Ureter (tissue), 1 donor: ENCODE measurements around the gene EEFSEC. TPM values are rescaled to one million over a fixed set of nuclear protein-coding genes. Genes with fewer than 3 reads are reported as not detected.

Experiments
- DNase-seq: peaks from one replicate; pipeline ENCODE4 v3.0.0-alpha.2; 2020; ENCODE audit warnings: low spot score
- total RNA-seq: library from RNA; stranded (reverse); gene quantifications from one replicate; pipeline ENCODE4 v1.2.4, GENCODE V29; 2023
- donor health status: DM: yes; HTN: yes; CAD: no.

The EEFSEC gene
- total RNA-seq, 1 donor from 2014 or later, result 20.0 TPM

GRCh38 chr3:128409624-128410581, 256.6 kb downstream of the EEFSEC start:
- DNase-seq, result no peak

GRCh38 chr3:128410669-128411573, 257.6 kb downstream of the EEFSEC start:
- no peak for DNase-seq

GRCh38 chr3:128411574-128412064, 258.3 kb downstream of the EEFSEC start:
- DNase-seq, result no peak

DNA sequence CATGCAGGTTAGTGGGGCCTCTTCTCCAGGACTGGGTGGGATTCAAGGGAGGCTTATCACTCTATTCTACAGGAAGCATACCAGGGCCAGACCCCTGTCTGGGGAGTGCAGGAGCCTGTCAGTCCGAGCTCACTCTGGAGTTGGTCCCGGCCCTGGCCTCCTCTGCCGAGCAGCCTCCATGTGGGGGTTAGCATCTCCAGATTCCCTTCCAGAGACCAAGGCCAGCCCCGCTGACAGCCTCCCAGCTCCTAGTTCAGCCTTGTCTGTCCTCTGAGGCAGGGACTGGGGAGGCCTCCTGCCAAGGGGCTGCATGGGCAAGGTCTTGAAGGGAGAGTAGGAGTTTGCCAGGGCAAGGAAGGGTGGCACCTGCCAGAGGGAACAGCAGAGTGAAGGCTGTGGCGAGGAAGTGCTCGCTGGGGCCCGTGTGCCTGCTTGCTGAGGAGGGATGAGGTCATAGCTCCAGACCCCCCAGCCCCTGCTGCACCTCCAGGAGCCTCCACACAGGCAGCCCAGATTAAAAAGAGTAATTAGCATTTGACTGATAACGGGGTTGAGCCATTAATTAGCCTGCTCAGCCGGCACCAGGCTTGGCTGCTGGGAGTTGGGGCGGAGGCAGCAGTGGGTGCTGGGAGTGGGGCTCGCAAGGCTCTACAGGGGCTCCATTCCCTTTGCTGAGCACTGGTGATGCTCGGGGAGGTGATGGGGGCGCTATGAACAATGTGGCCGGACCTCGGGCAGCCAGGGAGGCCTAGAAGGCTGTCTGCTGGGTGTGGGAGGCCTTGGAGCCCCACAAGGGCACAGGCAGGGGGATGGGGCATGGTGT, 259.1 kb downstream of the EEFSEC start:
- no peak for DNase-seq

DNA sequence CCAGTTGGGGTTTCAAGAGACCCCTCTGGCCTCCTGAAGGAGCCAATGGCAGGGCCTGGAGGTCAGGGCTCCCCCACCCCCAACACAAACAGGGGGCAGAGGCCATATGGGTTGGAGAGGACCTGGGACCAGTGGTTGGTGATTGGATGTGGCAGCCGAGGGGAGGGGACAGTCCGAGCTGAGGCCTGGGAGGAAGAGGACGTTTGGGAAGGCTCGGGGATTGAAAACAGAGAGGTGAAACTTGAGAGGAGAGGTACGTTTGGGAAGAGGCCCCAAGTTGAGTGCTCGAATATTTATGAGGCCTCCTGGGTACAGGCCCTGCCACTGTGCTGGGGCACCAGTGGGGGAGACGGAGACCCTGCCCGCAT, 259.7 kb downstream of the EEFSEC start:
- no peak for DNase-seq

GRCh38 chr3:128413413-128414205, 260.3 kb downstream of the EEFSEC start:
- no peak for DNase-seq

GRCh38 chr3:128415200-128415772, 262.0 kb downstream of the EEFSEC start:
- no peak for DNase-seq

DNA sequence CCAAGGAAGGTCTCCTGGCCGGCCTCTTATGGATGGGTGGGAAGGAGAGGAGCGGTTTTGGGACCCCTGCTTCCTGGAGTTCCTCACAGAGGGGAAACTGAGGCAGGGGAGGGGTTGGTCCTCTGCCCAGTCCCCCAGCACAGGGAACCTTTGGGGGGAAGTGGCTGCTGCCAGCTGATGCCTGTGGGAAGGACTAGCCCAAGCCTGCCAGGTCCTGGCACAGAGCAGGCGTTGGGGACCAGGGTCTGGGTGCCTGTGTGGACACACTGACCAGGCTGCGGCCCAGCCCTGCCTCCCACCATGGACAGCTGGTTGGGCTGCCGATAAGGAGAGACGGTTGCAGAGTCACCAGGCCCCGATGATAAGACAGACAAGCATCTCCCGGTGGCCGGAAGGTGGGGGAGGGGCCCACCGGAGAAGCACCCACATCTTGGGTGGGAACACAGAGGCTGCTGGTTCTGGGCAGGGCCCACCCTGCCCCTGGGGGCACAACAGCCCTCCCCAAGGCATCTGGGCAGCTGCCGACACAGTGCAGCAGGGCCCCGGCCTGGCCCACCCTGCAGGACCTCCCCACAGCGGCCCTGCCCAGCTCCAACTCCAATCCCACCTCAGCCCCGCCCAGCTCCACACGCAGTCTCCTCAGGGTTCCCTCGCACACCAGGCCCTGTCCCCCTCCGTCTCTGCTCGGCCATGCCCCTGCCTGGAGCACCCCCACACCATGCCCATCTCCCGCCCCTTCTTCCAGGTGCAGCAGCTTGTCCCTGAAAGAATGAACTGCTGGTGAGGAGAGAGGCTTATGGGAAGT, 262.7 kb downstream of the EEFSEC start:
- DNase-seq, result no peak

- DNase-seq, result peak; percentile 73
Observed at GRCh38 chr3:128416578-128417211, 263.4 kb downstream of the EEFSEC start.

- no peak for DNase-seq
Observed at GRCh38 chr3:128418900-128419299, 265.6 kb downstream of the EEFSEC start.

- no peak for DNase-seq
Observed at GRCh38 chr3:128419311-128419710, 266.0 kb downstream of the EEFSEC start.

- DNase-seq, result no peak
Observed at GRCh38 chr3:128420289-128420688, 267.0 kb downstream of the EEFSEC start.

DNA sequence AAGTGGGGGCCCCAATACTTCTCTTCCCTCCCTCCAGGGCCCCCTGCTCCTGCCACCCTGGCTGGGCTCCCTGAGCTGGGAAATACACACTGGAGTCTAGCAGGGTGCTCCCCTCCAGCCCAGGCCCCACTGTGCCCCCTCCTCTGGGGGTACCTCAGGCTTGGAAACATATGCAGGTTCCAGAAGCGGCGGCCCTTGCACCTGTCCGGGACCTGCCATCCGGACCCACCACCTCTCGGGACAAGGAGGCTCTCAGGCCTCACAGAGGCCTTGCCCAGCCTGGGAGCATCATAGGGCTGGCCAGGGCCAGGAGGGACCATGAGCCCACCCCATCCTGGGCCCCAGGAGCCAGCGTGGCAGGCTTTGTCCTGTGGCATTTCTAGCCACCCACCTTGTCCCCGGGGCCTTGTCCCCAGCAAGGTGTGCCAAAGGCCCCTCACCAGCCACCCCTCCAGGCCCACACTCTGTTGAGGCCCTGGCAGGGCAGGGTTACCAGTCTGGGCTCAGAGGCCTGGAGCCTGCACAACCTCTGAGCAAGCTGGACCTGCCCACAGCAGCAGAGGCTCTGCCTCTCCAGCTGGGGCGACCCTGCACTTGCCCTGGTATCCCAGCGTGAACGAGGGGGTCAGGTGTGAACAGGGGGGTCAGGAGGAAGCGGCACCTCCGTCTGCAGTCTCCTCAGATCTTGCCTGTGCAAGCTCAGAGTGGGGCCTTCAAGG, 267.6 kb downstream of the EEFSEC start:
- no peak for DNase-seq

DNA sequence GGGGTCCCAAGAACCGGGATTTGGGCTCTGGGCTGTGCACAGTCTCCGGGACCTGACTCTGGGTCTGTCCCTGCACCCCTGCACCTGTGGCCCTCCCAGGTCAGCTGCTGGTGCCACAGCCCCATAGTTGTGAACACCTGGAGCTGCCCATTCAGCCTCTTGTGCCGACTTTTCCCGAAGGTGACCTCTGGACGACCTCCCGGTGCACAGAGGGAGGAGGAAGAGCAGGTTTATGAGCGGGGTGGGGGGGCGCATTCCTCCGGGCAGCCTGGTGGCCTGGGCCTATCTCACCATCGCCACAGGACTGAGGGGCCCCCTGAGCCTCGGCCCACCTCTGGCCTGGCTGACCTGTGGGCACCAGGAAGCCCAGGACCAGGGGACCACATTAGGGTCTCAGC, 268.2 kb downstream of the EEFSEC start:
- no peak for DNase-seq

DNA sequence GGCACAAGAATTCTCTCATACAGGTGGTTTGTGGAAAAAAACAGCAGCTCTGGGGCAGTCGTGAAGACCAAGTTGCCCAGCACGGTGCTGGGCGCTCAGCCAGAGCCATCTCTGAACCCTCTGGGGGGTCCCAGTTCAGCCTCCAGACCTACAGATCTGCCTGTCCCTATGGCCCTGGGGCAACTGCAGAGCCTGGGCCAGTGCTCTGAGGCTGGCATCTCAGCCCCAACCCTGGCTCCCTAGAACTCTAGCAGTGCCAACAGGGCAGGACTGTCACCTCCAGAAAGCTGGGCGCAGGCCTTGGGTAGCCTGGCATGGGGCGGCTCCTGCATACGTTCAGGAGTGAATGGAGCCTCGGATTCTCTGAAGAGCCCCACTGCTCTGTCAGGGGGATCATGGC, 268.7 kb downstream of the EEFSEC start:
- DNase-seq, result no peak

GRCh38 chr3:128422762-128423524, 269.7 kb downstream of the EEFSEC start:
- no peak for DNase-seq

- no peak for DNase-seq
Observed at GRCh38 chr3:128423525-128424147, 270.4 kb downstream of the EEFSEC start.
